ENCODE results near the gene SMIM5.

The SMIM5 gene

DNA sequence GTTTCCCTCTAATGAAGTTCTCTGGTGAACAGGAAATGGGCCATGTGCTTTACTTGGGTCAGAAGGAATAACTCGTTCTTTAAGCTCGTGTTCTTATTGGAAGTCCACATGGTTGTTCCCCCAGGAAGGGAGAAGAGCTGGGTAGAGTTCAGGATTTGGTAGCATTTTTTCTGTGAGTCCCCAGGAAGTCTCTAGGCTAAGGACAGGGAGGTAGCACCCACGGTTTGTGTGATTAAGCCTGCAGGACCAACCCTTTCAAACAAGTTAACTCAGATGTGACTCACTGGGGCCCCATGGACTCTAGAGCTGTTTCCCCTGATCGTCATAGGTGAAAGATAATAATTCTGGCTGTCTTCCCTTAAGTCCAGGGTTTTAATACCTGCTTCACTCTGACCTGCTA lies 50.3 kb downstream of the SMIM5 start:
- in situ Hi-C loops (cut with MboI; ENCODE audit: low sequenced_read_pairs, unreplicated experiment), result no loop called here
- TF ChIP-seq, protein P1, sequence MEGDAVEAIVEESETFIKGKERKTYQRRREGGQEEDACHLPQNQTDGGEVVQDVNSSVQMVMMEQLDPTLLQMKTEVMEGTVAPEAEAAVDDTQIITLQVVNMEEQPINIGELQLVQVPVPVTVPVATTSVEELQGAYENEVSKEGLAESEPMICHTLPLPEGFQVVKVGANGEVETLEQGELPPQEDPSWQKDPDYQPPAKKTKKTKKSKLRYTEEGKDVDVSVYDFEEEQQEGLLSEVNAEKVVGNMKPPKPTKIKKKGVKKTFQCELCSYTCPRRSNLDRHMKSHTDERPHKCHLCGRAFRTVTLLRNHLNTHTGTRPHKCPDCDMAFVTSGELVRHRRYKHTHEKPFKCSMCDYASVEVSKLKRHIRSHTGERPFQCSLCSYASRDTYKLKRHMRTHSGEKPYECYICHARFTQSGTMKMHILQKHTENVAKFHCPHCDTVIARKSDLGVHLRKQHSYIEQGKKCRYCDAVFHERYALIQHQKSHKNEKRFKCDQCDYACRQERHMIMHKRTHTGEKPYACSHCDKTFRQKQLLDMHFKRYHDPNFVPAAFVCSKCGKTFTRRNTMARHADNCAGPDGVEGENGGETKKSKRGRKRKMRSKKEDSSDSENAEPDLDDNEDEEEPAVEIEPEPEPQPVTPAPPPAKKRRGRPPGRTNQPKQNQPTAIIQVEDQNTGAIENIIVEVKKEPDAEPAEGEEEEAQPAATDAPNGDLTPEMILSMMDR (IDR thresholded peaks at IDR 0.05; ENCODE audit: borderline replicate concordance, control extremely low read depth, extremely low read depth, insufficient read depth, missing control alignments), result no peak
- DNase-seq (ENCODE audit: low spot score), result no peak

DNA sequence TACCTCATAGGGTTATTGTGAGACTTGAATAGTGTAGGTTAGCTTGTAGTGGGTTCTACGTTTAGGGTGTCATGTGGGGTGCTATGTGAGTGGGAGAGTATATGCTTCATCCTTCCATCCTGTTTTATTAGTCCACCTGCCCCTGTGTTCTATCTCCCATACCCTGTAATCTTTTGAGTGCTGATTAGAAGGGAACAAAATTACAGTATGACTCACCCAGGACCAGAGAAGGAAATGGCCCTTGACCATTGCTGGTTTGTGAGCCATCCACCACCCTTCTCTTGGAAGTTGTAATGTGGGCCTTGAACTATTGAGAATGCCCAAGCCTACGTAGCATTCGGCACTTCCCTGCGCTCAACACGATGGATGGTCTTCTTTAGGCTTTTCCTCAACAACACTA lies 51.0 kb downstream of the SMIM5 start:
- TF ChIP-seq, protein P1 (IDR thresholded peaks at IDR 0.05; ENCODE audit: borderline replicate concordance, control extremely low read depth, extremely low read depth, insufficient read depth, missing control alignments), result no peak
- no peak for DNase-seq (ENCODE audit: low spot score)
- in situ Hi-C loops (cut with MboI; ENCODE audit: low sequenced_read_pairs, unreplicated experiment), result no loop called here

DNA sequence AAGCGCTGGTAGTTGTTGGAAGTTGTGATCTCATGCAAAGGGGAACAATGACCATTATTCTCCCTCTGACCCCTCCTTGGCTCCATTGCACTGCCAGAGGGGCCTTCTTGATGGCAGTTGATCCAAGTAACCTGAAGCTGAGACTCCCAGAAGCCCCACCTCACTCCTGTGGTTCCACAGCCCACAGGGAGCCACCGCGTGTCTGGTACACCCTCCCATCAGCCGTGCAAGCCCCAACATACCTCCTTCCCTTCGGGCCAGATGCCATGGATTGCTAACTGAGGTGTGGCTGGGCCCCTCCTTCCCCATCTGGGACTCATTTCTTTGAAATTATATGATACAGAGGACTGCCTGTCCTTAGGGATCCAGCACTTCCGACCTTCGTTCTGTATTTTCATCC lies 51.7 kb downstream of the SMIM5 start:
- DNase-seq (ENCODE audit: low spot score), result no peak
- TF ChIP-seq, protein P1 (IDR thresholded peaks at IDR 0.05; ENCODE audit: borderline replicate concordance, control extremely low read depth, extremely low read depth, insufficient read depth, missing control alignments), result no peak
- in situ Hi-C loops (cut with MboI; ENCODE audit: low sequenced_read_pairs, unreplicated experiment), result no loop called here

DNA sequence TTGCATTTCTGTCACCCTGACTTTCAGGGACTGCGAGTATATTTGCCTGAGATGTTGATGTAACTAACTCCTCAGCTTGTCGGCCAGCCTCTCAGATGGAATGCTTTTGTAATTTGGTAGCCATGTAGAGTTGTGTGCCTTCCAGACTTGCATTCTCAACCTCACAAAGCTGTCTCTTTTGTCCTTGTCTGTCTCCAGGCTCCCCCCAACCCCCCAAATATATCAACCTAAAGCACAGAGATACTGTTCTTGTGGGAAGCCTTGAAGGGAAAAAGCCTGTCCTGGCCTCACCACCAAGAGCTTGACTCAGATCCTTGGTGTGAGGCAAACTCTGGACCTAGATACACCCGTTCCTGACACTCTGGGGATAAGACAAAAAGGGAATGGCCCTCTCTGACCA lies 52.3 kb downstream of the SMIM5 start:
- in situ Hi-C loops (cut with MboI; ENCODE audit: low sequenced_read_pairs, unreplicated experiment), result no loop called here
- TF ChIP-seq, protein P1 (IDR thresholded peaks at IDR 0.05; ENCODE audit: borderline replicate concordance, control extremely low read depth, extremely low read depth, insufficient read depth, missing control alignments), result no peak
- DNase-seq (ENCODE audit: low spot score), result no peak

DNA sequence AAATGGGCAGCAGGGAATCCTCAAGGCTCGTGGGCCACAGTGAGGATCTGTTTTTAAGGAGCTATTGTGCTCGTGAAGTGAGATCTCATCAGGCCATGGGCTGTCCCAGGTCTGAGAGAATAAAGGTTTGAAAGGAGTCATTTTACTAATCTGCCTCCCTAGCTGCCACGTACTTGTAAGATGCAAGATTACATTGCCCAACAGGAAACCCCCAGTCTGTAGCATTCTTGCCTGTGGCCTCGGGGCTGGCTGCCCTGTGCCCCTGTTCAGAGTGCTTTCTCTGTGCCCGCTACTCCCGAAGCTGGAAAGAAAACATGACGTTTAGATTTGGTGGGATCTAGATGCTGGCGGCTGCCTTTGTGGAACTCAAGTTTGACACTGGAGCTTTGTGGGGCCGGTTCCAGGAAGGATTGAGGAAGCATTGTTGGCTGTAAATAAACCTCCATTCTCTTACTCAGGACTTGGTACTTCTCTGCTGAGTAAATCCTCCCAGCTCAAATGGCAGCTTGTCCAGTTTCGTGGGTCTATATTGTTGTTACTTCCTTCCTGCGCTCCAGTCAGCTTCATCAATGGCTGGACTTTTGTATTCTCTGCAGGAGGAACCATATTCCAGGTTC lies 55.1 kb downstream of the SMIM5 start:
- DNase-seq (ENCODE audit: low spot score), result no peak
- in situ Hi-C loops (cut with MboI; ENCODE audit: low sequenced_read_pairs, unreplicated experiment), result no loop called here
- TF ChIP-seq, protein P1 (IDR thresholded peaks at IDR 0.05; ENCODE audit: borderline replicate concordance, control extremely low read depth, extremely low read depth, insufficient read depth, missing control alignments), result no peak

DNA sequence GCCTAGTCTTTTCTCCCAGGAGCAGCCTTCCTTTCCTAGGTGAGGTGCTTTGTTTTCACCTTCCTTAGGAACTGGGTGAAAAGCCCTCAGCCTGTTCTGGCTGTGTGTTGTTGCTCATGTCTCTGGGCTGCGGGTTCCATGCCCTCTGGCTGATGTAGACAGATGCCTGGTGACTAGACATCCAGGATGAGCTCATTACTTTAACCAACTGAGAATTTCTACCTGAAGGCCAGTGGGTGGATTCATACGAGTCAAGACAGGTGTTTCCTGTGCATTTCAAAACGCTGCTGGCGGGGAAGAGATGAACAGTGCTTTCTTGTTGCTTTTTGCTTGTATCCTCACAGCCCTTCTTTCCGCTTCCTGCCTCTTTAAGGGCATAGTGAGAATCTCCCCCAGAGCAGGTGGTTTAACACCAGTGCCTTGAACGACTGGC lies 56.2 kb downstream of the SMIM5 start:
- in situ Hi-C loops (cut with MboI; ENCODE audit: low sequenced_read_pairs, unreplicated experiment), result no loop called here
- DNase-seq (ENCODE audit: low spot score), result peak; percentile 48
- TF ChIP-seq, protein P1 (IDR thresholded peaks at IDR 0.05; ENCODE audit: borderline replicate concordance, control extremely low read depth, extremely low read depth, insufficient read depth, missing control alignments), result no peak
